ENCODE measurements around the gene TMEM169.

TMEM169 gene

GRCh38 chr2:216081487-216082116 is at the start of gene TMEM169, which contains the start of gene PECR:
Gene TMEM169, plus strand, starts transcription at chr2:216081919. Its CDS starts 14,045 bp downstream, at chr2:216095964.
Gene PECR, minus strand, starts transcription at chr2:216081809. Its CDS starts 68 bp downstream, at chr2:216081741.
- DNase-seq, result peak; percentile 40
- no peak for TF ChIP-seq CTCF (IDR thresholded peaks at IDR 0.05; ENCODE audit: low read depth, low read length, missing control alignments)
- in situ Hi-C loops (cut with HindIII; ENCODE audit: low pct_ligation_motif_present, low sequenced_read_pairs), result no loop called here
- Histone ChIP-seq H3K27me3 (replicated peaks) (no peaks in the 10 kb centered on the region), H3K4me3 (ENCODE audit: low read depth, low read length) (peak within 1 kb of the TSS; percentile 80), H3K27ac (no peak within 1 kb of the TSS), H3K36me3 (replicated peaks) (no peaks in the 10 kb centered on the region)

- H3K27ac ChIP-seq, result no peak overlapping the region
- no peak for TF ChIP-seq CTCF (IDR thresholded peaks at IDR 0.05; ENCODE audit: low read depth, low read length, missing control alignments)
- no peaks in the 10 kb centered on the region for H3K27me3 ChIP-seq (replicated peaks)
- H3K4me3 ChIP-seq (ENCODE audit: low read depth, low read length), result no peak overlapping the region
- no peak for DNase-seq
- H3K36me3 ChIP-seq (replicated peaks), result no peaks in the 10 kb centered on the region
- in situ Hi-C loops (cut with HindIII; ENCODE audit: low pct_ligation_motif_present, low sequenced_read_pairs), result no loop called here
Observed at GRCh38 chr2:216031960-216032689, 49.6 kb upstream of the TMEM169 start.

GRCh38 chr2:216033403-216033802 is 48.3 kb upstream of the TMEM169 start:
- no peaks in the 10 kb centered on the region for H3K36me3 ChIP-seq (replicated peaks)
- TF ChIP-seq CTCF (IDR thresholded peaks at IDR 0.05; ENCODE audit: low read depth, low read length, missing control alignments), result no peak
- no peak overlapping the region for H3K4me3 ChIP-seq (ENCODE audit: low read depth, low read length)
- H3K27ac ChIP-seq, result no peak overlapping the region
- in situ Hi-C loops (cut with HindIII; ENCODE audit: low pct_ligation_motif_present, low sequenced_read_pairs), result no loop called here
- DNase-seq, result no peak
- H3K27me3 ChIP-seq (replicated peaks), result no peaks in the 10 kb centered on the region

GRCh38 chr2:216034065-216034464 is 47.7 kb upstream of the TMEM169 start:
- in situ Hi-C loops (cut with HindIII; ENCODE audit: low pct_ligation_motif_present, low sequenced_read_pairs), result no loop called here
- no peaks in the 10 kb centered on the region for H3K27me3 ChIP-seq (replicated peaks)
- no peak overlapping the region for H3K4me3 ChIP-seq (ENCODE audit: low read depth, low read length)
- H3K36me3 ChIP-seq (replicated peaks), result no peaks in the 10 kb centered on the region
- TF ChIP-seq CTCF (IDR thresholded peaks at IDR 0.05; ENCODE audit: low read depth, low read length, missing control alignments), result peak; percentile 93
- peak; percentile 78 for DNase-seq
- no peak overlapping the region for H3K27ac ChIP-seq

- H3K36me3 ChIP-seq (replicated peaks), result no peaks in the 10 kb centered on the region
- in situ Hi-C loops (cut with HindIII; ENCODE audit: low pct_ligation_motif_present, low sequenced_read_pairs), result no loop called here
Observed at GRCh38 chr2:216039918-216040317, 41.8 kb upstream of the TMEM169 start.

More at GRCh38 chr2:216039918-216040317, 41.8 kb upstream of the TMEM169 start:
- no peak for TF ChIP-seq CTCF (IDR thresholded peaks at IDR 0.05; ENCODE audit: low read depth, low read length, missing control alignments)
- Histone ChIP-seq H3K27me3 (replicated peaks) (no peaks in the 10 kb centered on the region), H3K27ac (no peak overlapping the region), H3K4me3 (ENCODE audit: low read depth, low read length) (no peak overlapping the region)
- no peak for DNase-seq
